HEK293 (cell line): ENCODE measurements around the gene PRPF38B.

ENCODE experiments used
- CTCF ChIA-PET: fragments of 350-600 bp; formaldehyde crosslinking; extraction: SDS; loops from one replicate; lab custom pipeline; 2021; ENCODE audit warnings: antibody characterized with exemption; lab: Yijun Ruan, JAX
- POLR2A ChIA-PET: fragments of 300-600 bp; formaldehyde crosslinking; extraction: SDS; loops from one replicate; lab custom pipeline; 2020; ENCODE audit warnings: antibody characterized with exemption, inconsistent platforms; lab: Yijun Ruan, JAX
- H3K27ac ChIP-seq: fragments of 200-500 bp; sonication (Bioruptor generic); 2 replicates; pipeline ENCODE4 v1.5.1; 2014; ENCODE audit warnings: low read depth, low read length, control low read depth, inconsistent platforms; ENCODE audit errors: extremely low read depth
- H3K36me3 ChIP-seq, 2 experiments: fragments of 200-500 bp in 1 of 2; sonication (Bioruptor generic) in 1 of 2; 1 replicate in 1 of 2; 2 replicates in 1 of 2; pipeline ENCODE4 v1.5.1; 2014 to 2017; ENCODE audit warnings: inconsistent platforms in 2 of 2, low read length in 2 of 2; ENCODE audit not compliant: control insufficient read depth in 2 of 2, insufficient read depth in 1 of 2
- H3K4me1 ChIP-seq: fragments of 200-500 bp; sonication (Bioruptor generic); 2 replicates; pipeline ENCODE4 v1.5.1; 2014; ENCODE audit warnings: mild to moderate bottlenecking, low read length, inconsistent platforms; ENCODE audit not compliant: control insufficient read depth, insufficient read depth
- H3K4me3 ChIP-seq: 2 replicates; pipeline ENCODE4 v1.5.1; 2011; ENCODE audit warnings: low read depth, mild to moderate bottlenecking, control low read depth, low read length, moderate library complexity
- H3K9me3 ChIP-seq: fragments of 200-500 bp; sonication (Bioruptor generic); 2 replicates; pipeline ENCODE4 v1.5.1; 2014; ENCODE audit warnings: low read depth, low read length, inconsistent platforms; ENCODE audit not compliant: control insufficient read depth, insufficient read depth
- BCL11B ChIP-seq: fragments of 450-650 bp; formaldehyde crosslinking; IDR thresholded peaks from 2 replicates; pipeline ENCODE4 v1.5.1; 2016; ENCODE audit warnings: low read depth, missing biosample characterization, missing genetic modification characterization
- EGR2 ChIP-seq: fragments of 450-650 bp; formaldehyde crosslinking; IDR thresholded peaks from 2 replicates; pipeline ENCODE4 v1.5.1; 2016; ENCODE audit warnings: low read depth, missing biosample characterization, missing genetic modification characterization
- GFI1B ChIP-seq: fragments of 450-650 bp; formaldehyde crosslinking; IDR thresholded peaks from 2 replicates; pipeline ENCODE4 v1.5.1; 2016; ENCODE audit warnings: missing biosample characterization, missing genetic modification characterization
- KLF16 ChIP-seq: fragments of 450-650 bp; formaldehyde crosslinking; IDR thresholded peaks from 2 replicates; pipeline ENCODE4 v1.5.1; 2017; ENCODE audit warnings: missing biosample characterization, missing genetic modification characterization
- KLF8 ChIP-seq: fragments of 450-650 bp; formaldehyde crosslinking; IDR thresholded peaks from 2 replicates; pipeline ENCODE4 v1.5.1; 2016; ENCODE audit warnings: missing biosample characterization, missing genetic modification characterization
- WT1 ChIP-seq: fragments of 450-650 bp; formaldehyde crosslinking; IDR thresholded peaks from 2 replicates; pipeline ENCODE4 v1.5.1; 2016; ENCODE audit warnings: missing biosample characterization, missing genetic modification characterization
- ZBTB1 ChIP-seq: fragments of 450-650 bp; formaldehyde crosslinking; IDR thresholded peaks from 2 replicates; pipeline ENCODE4 v1.5.1; 2016; ENCODE audit warnings: missing biosample characterization, missing genetic modification characterization
- ZBTB8A ChIP-seq: fragments of 450-650 bp; formaldehyde crosslinking; IDR thresholded peaks from 2 replicates; pipeline ENCODE4 v1.5.1; 2016; ENCODE audit warnings: missing biosample characterization, missing genetic modification characterization
- ZNF10 ChIP-seq: fragments of 450-650 bp; formaldehyde crosslinking; IDR thresholded peaks from 2 replicates; pipeline ENCODE4 v1.5.1; 2017; ENCODE audit warnings: missing biosample characterization, missing genetic modification characterization
- ZNF121 ChIP-seq: fragments of 450-650 bp; formaldehyde crosslinking; IDR thresholded peaks from 2 replicates; pipeline ENCODE4 v1.5.1; 2016; ENCODE audit warnings: missing biosample characterization, missing genetic modification characterization
- ZNF155 ChIP-seq: fragments of 450-650 bp; formaldehyde crosslinking; IDR thresholded peaks from 2 replicates; pipeline ENCODE4 v1.5.1; 2016; ENCODE audit warnings: missing biosample characterization, missing genetic modification characterization
- ZNF157 ChIP-seq: fragments of 450-650 bp; formaldehyde crosslinking; IDR thresholded peaks from 2 replicates; pipeline ENCODE4 v1.5.1; 2016; ENCODE audit warnings: missing biosample characterization, missing genetic modification characterization
- ZNF174 ChIP-seq: fragments of 450-650 bp; formaldehyde crosslinking; IDR thresholded peaks from 2 replicates; pipeline ENCODE4 v1.5.0; 2017; ENCODE audit warnings: missing biosample characterization, mild to moderate bottlenecking, missing genetic modification characterization
- ZNF2 ChIP-seq: fragments of 450-650 bp; formaldehyde crosslinking; IDR thresholded peaks from 2 replicates; pipeline ENCODE4 v1.5.1; 2016; ENCODE audit warnings: missing biosample characterization, missing genetic modification characterization
- ZNF23 ChIP-seq: fragments of 450-650 bp; formaldehyde crosslinking; IDR thresholded peaks from 2 replicates; pipeline ENCODE4 v1.5.1; 2016; ENCODE audit warnings: missing biosample characterization, missing genetic modification characterization, borderline replicate concordance
- ZNF335 ChIP-seq: fragments of 450-650 bp; formaldehyde crosslinking; conservative IDR thresholded peaks from 2 replicates; pipeline ENCODE4 v1.5.1; 2016; ENCODE audit warnings: missing biosample characterization, missing genetic modification characterization
- ZNF514 ChIP-seq: fragments of 450-650 bp; formaldehyde crosslinking; IDR thresholded peaks from 2 replicates; pipeline ENCODE4 v1.5.1; 2016; ENCODE audit warnings: missing biosample characterization, missing genetic modification characterization
- ZNF549 ChIP-seq: fragments of 450-650 bp; IDR thresholded peaks from 2 replicates; pipeline ENCODE4 v1.5.1; 2018; ENCODE audit warnings: missing biosample characterization, missing genetic modification characterization, mild to moderate bottlenecking, inconsistent platforms, moderate library complexity
- ZNF621 ChIP-seq: fragments of 450-650 bp; formaldehyde crosslinking; IDR thresholded peaks from 2 replicates; pipeline ENCODE4 v1.5.1; 2017; ENCODE audit warnings: missing biosample characterization, missing genetic modification characterization
- ZNF624 ChIP-seq: fragments of 450-650 bp; formaldehyde crosslinking; IDR thresholded peaks from 2 replicates; pipeline ENCODE4 v1.5.1; 2017; ENCODE audit warnings: missing biosample characterization, missing genetic modification characterization
- ZNF660 ChIP-seq: fragments of 450-650 bp; IDR thresholded peaks from 2 replicates; pipeline ENCODE4 v1.5.1; 2018; ENCODE audit warnings: missing biosample characterization, mild to moderate bottlenecking, missing genetic modification characterization
- ZNF664 ChIP-seq: fragments of 450-650 bp; formaldehyde crosslinking; IDR thresholded peaks from 2 replicates; pipeline ENCODE4 v1.5.1; 2016; ENCODE audit warnings: missing biosample characterization, missing genetic modification characterization
- TF ChIP-seq, protein P1 (sequence below): fragments of 450-650 bp; formaldehyde crosslinking; IDR thresholded peaks from 2 replicates; pipeline ENCODE4 v1.5.0; 2017; ENCODE audit warnings: missing biosample characterization, missing genetic modification characterization, borderline replicate concordance
- TF ChIP-seq, protein P2 (sequence below): fragments of 450-650 bp; formaldehyde crosslinking; conservative IDR thresholded peaks from 2 replicates; pipeline ENCODE4 v1.5.1; 2016; ENCODE audit warnings: low read depth, missing biosample characterization, missing genetic modification characterization
- TF ChIP-seq, protein P3 (sequence below): fragments of 450-650 bp; formaldehyde crosslinking; IDR thresholded peaks from 2 replicates; pipeline ENCODE4 v1.5.1; 2016; ENCODE audit warnings: missing biosample characterization, missing genetic modification characterization, low read depth
- TF ChIP-seq, protein P4 (sequence below): fragments of 450-650 bp; formaldehyde crosslinking; optimal IDR thresholded peaks from 2 replicates; pipeline ENCODE3; 2016; ENCODE audit warnings: missing biosample characterization, mild to moderate bottlenecking, missing genetic modification characterization
- TF ChIP-seq, protein P5 (sequence below): fragments of 450-650 bp; formaldehyde crosslinking; IDR thresholded peaks from 2 replicates; pipeline ENCODE4 v1.5.1; 2016; ENCODE audit warnings: missing biosample characterization, missing genetic modification characterization

PRPF38B gene

DNA sequence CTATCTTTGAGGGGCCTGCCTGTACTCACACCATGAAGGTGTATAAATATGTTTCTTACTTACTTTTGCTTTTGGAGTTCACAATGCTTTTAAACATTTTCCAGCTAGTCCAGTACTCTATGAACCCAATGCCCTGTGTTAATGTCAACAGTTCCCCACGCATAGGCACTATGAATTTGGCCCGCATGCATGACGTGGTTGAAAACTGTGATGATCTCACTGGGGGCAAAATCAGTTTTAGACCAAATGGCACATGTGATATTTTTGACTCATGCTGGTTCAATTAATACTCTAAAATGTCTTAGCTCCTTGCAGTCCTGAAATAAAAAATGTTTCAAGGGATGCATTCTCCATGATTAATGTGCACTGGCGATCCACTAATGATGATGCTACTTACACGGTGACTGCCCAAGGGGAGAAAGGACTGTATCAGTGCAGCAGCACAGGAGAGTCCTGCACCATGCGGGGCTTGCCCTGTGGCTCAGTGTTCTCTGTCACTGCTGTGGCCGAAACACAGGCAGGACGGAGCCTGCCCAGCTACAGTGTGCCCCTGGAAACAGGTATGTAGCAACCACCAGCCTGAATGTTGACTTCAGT lies 36.3 kb downstream of the PRPF38B start:
- CTCF ChIA-PET, result no interaction called here

DNA sequence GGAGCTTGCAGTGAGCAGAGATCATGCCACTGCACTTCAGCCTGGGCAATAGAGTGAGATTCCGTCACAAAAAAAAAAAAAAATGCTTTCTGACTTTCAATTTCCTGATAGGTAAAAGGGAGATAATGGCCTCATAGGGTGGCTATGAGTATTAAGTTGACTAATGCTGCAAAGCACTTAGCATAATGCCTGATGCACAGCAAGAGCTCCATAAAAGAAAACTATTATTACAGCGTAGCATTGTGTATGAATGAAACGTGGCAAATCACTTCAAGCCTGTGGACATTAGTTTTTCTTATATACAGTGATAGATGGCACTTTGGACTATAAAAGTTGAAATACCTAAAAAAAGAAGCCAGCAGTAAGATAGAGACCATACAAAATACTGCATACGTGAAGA lies 37.4 kb downstream of the PRPF38B start:
- H3K4me3 ChIP-seq, result no peak overlapping the region
- no peaks in the 10 kb centered on the region for H3K9me3 ChIP-seq
- TF ChIP-seq ZNF121 (no peak), EGR2 (tag by site-specific recombination) (no peak), ZNF664 (tag by site-specific recombination) (no peak), ZNF624 (tag by site-specific recombination) (no peak), ZNF155 (tag by site-specific recombination) (no peak), ZNF23 (tag by site-specific recombination) (no peak), ZNF157 (no peak), WT1 (no peak), ZBTB1 (tag by site-specific recombination) (no peak), KLF8 (tag by site-specific recombination) (no peak), ZNF10 (no peak)
- TF ChIP-seq, protein P1, sequence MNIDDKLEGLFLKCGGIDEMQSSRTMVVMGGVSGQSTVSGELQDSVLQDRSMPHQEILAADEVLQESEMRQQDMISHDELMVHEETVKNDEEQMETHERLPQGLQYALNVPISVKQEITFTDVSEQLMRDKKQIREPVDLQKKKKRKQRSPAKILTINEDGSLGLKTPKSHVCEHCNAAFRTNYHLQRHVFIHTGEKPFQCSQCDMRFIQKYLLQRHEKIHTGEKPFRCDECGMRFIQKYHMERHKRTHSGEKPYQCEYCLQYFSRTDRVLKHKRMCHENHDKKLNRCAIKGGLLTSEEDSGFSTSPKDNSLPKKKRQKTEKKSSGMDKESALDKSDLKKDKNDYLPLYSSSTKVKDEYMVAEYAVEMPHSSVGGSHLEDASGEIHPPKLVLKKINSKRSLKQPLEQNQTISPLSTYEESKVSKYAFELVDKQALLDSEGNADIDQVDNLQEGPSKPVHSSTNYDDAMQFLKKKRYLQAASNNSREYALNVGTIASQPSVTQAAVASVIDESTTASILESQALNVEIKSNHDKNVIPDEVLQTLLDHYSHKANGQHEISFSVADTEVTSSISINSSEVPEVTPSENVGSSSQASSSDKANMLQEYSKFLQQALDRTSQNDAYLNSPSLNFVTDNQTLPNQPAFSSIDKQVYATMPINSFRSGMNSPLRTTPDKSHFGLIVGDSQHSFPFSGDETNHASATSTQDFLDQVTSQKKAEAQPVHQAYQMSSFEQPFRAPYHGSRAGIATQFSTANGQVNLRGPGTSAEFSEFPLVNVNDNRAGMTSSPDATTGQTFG (tag by site-specific recombination), result no peak
- TF ChIP-seq, protein P2, sequence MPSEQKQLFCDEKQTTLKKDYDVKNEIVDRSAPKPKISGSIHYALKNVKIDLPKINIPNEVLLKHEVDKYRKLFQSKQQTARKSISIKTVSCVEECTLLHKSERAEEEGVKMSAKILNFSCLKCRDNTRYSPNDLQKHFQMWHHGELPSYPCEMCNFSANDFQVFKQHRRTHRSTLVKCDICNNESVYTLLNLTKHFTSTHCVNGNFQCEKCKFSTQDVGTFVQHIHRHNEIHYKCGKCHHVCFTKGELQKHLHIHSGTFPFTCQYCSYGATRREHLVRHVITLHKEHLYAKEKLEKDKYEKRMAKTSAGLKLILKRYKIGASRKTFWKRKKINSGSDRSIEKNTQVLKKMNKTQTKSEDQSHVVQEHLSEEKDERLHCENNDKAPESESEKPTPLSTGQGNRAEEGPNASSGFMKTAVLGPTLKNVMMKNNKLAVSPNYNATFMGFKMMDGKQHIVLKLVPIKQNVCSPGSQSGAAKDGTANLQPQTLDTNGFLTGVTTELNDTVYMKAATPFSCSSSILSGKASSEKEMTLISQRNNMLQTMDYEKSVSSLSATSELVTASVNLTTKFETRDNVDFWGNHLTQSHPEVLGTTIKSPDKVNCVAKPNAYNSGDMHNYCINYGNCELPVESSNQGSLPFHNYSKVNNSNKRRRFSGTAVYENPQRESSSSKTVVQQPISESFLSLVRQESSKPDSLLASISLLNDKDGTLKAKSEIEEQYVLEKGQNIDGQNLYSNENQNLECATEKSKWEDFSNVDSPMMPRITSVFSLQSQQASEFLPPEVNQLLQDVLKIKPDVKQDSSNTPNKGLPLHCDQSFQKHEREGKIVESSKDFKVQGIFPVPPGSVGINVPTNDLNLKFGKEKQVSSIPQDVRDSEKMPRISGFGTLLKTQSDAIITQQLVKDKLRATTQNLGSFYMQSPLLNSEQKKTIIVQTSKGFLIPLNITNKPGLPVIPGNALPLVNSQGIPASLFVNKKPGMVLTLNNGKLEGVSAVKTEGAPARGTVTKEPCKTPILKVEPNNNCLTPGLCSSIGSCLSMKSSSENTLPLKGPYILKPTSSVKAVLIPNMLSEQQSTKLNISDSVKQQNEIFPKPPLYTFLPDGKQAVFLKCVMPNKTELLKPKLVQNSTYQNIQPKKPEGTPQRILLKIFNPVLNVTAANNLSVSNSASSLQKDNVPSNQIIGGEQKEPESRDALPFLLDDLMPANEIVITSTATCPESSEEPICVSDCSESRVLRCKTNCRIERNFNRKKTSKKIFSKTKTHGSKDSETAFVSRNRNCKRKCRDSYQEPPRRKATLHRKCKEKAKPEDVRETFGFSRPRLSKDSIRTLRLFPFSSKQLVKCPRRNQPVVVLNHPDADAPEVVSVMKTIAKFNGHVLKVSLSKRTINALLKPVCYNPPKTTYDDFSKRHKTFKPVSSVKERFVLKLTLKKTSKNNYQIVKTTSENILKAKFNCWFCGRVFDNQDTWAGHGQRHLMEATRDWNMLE (tag by site-specific recombination), result no peak
- TF ChIP-seq, protein P3, sequence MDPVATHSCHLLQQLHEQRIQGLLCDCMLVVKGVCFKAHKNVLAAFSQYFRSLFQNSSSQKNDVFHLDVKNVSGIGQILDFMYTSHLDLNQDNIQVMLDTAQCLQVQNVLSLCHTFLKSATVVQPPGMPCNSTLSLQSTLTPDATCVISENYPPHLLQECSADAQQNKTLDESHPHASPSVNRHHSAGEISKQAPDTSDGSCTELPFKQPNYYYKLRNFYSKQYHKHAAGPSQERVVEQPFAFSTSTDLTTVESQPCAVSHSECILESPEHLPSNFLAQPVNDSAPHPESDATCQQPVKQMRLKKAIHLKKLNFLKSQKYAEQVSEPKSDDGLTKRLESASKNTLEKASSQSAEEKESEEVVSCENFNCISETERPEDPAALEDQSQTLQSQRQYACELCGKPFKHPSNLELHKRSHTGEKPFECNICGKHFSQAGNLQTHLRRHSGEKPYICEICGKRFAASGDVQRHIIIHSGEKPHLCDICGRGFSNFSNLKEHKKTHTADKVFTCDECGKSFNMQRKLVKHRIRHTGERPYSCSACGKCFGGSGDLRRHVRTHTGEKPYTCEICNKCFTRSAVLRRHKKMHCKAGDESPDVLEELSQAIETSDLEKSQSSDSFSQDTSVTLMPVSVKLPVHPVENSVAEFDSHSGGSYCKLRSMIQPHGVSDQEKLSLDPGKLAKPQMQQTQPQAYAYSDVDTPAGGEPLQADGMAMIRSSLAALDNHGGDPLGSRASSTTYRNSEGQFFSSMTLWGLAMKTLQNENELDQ (tag by site-specific recombination), result no peak
- no peaks in the 10 kb centered on the region for H3K4me1 ChIP-seq
- CTCF ChIA-PET, result no interaction called here
- POLR2A ChIA-PET, result no interaction called here
- H3K36me3 ChIP-seq, result no peaks in the 10 kb centered on the region
- H3K27ac ChIP-seq, result no peak overlapping the region

More for the DNA sequence above, 36.3 kb downstream of the PRPF38B start:
- H3K36me3 ChIP-seq, result no peaks in the 10 kb centered on the region
- H3K4me3 ChIP-seq, result no peak overlapping the region
- no peak overlapping the region for H3K27ac ChIP-seq
- H3K9me3 ChIP-seq, result no peaks in the 10 kb centered on the region
- H3K4me1 ChIP-seq, result no peaks in the 10 kb centered on the region
- no peak for TF ChIP-seq ZNF549 (tag by site-specific recombination)
- no peak for TF ChIP-seq ZNF621 (tag by site-specific recombination)
- no peak for TF ChIP-seq ZBTB8A
- TF ChIP-seq GFI1B, result no peak
- no peak for TF ChIP-seq ZNF2 (tag by site-specific recombination)
- TF ChIP-seq ZNF174 (tag by site-specific recombination), result no peak
- TF ChIP-seq ZNF514 (tag by site-specific recombination), result no peak
- no peak for TF ChIP-seq ZNF624 (tag by site-specific recombination)
- no peak for TF ChIP-seq BCL11B (tag by site-specific recombination)
- no peak for TF ChIP-seq ZNF121
- no peak for TF ChIP-seq ZNF660
- TF ChIP-seq, protein P4, sequence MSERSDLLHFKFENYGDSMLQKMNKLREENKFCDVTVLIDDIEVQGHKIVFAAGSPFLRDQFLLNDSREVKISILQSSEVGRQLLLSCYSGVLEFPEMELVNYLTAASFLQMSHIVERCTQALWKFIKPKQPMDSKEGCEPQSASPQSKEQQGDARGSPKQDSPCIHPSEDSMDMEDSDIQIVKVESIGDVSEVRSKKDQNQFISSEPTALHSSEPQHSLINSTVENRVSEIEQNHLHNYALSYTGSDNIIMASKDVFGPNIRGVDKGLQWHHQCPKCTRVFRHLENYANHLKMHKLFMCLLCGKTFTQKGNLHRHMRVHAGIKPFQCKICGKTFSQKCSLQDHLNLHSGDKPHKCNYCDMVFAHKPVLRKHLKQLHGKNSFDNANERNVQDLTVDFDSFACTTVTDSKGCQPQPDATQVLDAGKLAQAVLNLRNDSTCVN (tag by site-specific recombination), result no peak
- TF ChIP-seq ZNF335 (tag by site-specific recombination), result no peak
- no peak for TF ChIP-seq KLF16 (tag by site-specific recombination)
- TF ChIP-seq, protein P5, sequence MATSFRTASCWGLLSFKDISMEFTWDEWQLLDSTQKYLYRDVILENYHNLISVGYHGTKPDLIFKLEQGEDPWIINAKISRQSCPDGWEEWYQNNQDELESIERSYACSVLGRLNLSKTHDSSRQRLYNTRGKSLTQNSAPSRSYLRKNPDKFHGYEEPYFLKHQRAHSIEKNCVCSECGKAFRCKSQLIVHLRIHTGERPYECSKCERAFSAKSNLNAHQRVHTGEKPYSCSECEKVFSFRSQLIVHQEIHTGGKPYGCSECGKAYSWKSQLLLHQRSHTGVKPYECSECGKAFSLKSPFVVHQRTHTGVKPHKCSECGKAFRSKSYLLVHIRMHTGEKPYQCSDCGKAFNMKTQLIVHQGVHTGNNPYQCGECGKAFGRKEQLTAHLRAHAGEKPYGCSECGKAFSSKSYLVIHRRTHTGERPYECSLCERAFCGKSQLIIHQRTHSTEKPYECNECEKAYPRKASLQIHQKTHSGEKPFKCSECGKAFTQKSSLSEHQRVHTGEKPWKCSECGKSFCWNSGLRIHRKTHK (tag by site-specific recombination), result no peak
- TF ChIP-seq, all 188 proteins: peak for 0
- POLR2A ChIA-PET, result no interaction called here
